Ishikawa (cell line): ENCODE data around the gene HECTD4.

Experiments used
- CREB1 ChIP-seq: IDR thresholded peaks from 2 replicates; pipeline ENCODE4 v1.6.1; 2012; ENCODE audit warnings: low read depth
- EP300 ChIP-seq: IDR thresholded peaks from 2 replicates; pipeline ENCODE4 v1.6.1; 2012; ENCODE audit warnings: borderline replicate concordance
- FOXM1 ChIP-seq: IDR thresholded peaks from 2 replicates; pipeline ENCODE4 v1.6.1; 2012; ENCODE audit warnings: low read depth, borderline replicate concordance
- RAD21 ChIP-seq: IDR thresholded peaks from 2 replicates; pipeline ENCODE4 v1.6.1; 2012; ENCODE audit warnings: low read depth
- TAF1 ChIP-seq: IDR thresholded peaks from 2 replicates; pipeline ENCODE4 v1.6.1; 2012; ENCODE audit warnings: low read depth, mild to moderate bottlenecking
- TCF12 ChIP-seq: IDR thresholded peaks from 2 replicates; pipeline ENCODE4 v1.6.1; 2012; ENCODE audit warnings: low read depth
- USF1 ChIP-seq: IDR thresholded peaks from 2 replicates; pipeline ENCODE4 v1.6.1; 2012
- TF ChIP-seq, protein P1 (sequence below): IDR thresholded peaks from 2 replicates; pipeline ENCODE4 v1.6.1; 2012
- TF ChIP-seq, protein P2 (sequence below): IDR thresholded peaks from 2 replicates; pipeline ENCODE4 v1.6.1; 2012; ENCODE audit warnings: low read depth, mild to moderate bottlenecking

DNA sequence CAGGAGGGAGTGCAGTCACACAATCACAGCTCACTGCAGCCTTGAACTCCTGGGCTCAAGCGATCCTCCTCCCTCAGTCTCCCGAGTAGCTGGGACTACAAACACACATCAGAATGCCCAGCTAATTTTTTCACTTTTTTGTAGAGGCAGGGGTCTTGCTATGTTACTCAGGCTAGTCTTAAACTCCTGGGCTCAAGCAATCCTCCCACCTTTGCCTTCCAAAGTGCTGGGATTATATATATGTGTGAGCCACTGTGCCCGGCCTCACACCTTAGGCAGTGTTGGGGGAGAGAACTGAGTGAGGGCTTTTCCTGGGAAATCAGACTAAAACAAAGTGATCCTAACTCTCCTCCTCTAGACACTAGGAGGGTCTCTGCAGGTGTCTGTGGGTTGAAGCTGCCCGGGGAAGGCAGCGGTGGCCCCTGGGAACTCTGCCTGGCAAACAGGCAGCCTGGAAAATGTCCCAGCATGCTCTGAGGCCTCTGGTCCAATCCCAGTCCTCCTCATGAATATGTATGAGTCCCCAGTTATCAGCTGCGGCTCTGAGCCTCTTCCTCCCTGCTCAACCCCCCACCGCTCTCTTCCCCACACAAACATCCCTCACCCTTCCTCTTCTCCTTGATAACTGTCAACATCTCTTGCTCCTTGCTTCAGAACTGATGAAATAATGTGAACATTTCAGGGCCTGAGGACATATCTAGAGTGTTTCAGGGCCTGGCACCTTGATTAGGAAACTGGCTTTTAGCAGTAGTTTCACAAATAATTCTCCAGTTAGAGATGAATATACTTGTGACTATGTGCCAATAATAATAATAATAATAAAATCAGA, 265.8 kb downstream of the HECTD4 start:
- no peak for TF ChIP-seq USF1
- no peak for TF ChIP-seq EP300
- no peak for TF ChIP-seq TAF1
- TF ChIP-seq CREB1, result no peak
- TF ChIP-seq, protein P1, sequence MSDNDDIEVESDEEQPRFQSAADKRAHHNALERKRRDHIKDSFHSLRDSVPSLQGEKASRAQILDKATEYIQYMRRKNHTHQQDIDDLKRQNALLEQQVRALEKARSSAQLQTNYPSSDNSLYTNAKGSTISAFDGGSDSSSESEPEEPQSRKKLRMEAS, result no peak
- no peak for TF ChIP-seq RAD21
- no peak for TF ChIP-seq TCF12
- TF ChIP-seq, protein P2, sequence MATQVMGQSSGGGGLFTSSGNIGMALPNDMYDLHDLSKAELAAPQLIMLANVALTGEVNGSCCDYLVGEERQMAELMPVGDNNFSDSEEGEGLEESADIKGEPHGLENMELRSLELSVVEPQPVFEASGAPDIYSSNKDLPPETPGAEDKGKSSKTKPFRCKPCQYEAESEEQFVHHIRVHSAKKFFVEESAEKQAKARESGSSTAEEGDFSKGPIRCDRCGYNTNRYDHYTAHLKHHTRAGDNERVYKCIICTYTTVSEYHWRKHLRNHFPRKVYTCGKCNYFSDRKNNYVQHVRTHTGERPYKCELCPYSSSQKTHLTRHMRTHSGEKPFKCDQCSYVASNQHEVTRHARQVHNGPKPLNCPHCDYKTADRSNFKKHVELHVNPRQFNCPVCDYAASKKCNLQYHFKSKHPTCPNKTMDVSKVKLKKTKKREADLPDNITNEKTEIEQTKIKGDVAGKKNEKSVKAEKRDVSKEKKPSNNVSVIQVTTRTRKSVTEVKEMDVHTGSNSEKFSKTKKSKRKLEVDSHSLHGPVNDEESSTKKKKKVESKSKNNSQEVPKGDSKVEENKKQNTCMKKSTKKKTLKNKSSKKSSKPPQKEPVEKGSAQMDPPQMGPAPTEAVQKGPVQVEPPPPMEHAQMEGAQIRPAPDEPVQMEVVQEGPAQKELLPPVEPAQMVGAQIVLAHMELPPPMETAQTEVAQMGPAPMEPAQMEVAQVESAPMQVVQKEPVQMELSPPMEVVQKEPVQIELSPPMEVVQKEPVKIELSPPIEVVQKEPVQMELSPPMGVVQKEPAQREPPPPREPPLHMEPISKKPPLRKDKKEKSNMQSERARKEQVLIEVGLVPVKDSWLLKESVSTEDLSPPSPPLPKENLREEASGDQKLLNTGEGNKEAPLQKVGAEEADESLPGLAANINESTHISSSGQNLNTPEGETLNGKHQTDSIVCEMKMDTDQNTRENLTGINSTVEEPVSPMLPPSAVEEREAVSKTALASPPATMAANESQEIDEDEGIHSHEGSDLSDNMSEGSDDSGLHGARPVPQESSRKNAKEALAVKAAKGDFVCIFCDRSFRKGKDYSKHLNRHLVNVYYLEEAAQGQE, result no peak
- TF ChIP-seq FOXM1, result no peak
